ENCODE data around the gene SMIM31. TPM values are rescaled to one million over a fixed set of nuclear protein-coding genes. Genes with fewer than 3 reads are reported as not detected.

The SMIM31 gene
- total RNA-seq, 1 donor = not detected

DNA sequence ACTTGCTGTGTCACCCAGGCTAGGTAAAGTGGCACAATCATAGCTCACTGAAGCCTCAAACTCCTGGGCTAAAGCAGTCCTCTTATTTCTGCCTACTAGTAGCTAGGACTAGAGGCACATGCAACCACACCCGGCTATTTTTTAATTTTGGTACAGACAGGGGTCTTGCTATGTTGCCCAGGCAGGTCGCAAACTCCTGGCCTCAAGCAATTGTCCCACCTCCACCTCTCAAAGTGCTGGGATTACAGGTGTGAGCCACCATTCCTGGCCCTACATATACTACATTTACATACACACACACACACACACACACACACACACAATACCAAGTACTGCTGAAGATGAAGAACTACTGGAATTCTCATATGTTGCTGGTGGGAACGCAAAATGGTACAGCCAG, 26.9 kb downstream of the SMIM31 start:
- no peak for DNase-seq (ENCODE audit: low read depth in 2 of 3, low spot score in 2 of 3)

DNA sequence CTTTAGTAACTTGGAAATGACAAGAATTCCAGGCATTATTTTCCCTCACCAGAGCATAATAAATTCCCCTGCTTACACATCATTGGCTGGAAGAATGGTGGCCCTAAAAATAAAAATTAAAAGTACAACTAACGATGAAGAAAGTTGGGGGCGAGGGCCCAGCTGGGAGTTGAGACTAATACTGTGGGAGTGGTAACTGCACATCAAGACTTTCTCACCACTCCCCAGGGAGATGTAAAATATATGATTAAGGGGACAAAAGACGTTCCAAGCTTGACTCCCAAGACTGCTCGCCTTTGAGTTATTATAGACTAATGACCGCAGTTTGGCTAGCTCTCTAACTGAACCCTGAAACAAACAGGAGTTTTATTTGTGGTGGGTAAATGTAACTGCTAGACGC, 30.0 kb downstream of the SMIM31 start:
- no peak for DNase-seq (ENCODE audit: low read depth in 2 of 3, low spot score in 2 of 3)

DNA sequence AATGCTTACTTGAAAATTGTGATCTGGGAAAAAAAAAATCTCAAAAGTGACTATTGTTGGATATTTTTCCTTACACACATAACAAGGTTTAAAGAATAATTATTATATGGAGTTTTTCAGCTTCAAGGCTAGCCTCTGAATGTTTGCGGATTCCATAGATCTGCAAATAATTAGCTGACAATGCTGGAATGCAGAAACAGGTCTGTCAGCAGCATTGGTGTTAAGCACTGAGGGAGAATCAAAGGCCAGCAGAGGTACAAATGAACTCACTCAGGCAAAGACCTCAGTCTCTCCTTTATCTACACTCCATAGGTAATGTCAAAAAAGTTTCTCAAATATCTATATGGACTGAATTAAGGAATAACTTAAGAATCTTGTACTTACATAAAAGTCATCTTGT, 35.1 kb downstream of the SMIM31 start:
- no peak for DNase-seq (ENCODE audit: low read depth in 2 of 3, low spot score in 2 of 3)

DNA sequence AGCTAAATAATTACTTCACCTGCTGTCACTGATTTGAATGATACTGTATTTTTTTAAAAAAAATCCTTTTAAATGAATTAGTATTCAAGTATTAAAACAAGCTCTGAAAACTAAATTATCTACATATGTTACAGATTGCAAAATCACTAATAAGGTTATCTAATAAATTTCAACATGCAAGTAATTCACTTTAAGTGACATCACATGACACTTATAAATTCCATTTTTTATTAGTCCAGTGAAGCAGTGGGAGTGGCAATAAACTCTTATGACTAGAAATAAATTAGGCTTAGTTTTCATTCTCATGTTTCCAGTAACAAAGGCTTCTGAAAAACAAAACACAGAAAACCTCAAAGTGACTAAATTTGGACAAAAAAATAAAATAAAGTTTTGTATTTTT, 36.3 kb downstream of the SMIM31 start:
- DNase-seq (ENCODE audit: low read depth in 2 of 3, low spot score in 2 of 3) = no peak

DNA sequence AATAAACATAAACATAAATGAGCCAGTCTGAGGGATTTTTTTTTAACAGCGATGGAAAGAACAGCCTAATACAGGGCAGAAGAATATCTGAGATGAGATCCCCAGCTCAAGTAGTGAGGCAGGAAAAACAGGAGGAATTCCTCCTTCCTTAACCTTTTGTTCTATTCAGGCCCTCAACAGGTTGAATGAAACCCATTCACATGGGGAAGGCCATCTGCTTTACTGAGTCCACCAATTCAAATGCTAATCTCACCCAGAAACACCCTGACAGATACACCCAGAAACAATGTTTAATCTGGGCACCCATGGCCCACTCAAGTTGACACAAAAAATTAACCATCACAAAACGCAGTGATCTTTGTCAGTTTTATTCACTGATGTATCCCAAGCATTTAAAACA, 45.5 kb downstream of the SMIM31 start:
- DNase-seq (ENCODE audit: low read depth in 2 of 3, low spot score in 2 of 3) = no peak

DNA sequence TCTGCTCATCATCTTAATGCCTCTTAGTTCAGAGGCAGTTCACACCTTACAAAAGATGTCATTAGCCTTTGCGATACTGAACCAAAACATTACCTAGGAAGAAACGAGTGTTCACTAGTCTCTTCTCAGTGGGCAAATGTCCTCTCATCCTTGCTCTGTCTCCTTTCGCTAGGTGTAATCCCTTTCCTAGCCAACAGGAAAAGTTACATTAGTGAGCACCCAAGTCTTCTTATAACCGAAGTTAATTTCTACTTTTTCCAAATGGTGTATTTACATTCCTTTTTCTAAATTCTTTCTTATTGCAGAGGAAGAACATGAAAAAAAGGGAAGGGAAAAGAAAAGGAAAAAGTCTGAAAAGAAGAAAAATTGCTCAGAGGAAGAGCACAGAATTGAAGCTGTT, 46.9 kb downstream of the SMIM31 start:
- DNase-seq (ENCODE audit: low read depth in 2 of 3, low spot score in 2 of 3) = no peak

DNA sequence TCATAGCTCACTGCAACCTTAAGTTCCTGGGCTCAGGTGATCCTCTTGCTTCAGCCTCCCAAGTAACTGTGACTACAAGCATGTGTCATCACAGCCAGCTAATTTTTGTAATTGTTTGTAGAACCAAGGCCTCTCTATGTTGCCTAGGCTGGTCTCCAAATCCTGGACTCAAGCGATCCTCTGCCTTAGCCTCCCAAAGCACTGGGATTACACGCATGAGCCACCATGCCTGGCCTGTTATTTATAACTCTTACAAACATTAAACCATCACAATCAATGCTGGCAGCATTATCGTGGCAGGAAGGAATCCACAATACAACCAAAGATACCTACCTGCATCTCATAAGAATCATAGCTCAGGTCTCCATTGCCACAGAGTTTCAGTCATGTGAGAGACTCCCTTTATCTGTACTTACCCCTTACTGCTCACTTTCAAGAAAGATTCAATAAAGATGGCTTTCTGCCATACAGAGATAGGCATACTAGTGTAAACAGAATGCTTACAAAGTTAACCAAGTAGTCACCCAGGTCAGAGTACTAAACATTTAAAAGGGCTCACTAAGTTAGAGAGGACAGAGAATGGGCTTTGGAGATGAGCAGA, 48.5 kb downstream of the SMIM31 start:
- no peak for DNase-seq (ENCODE audit: low read depth in 2 of 3, low spot score in 2 of 3)

DNA sequence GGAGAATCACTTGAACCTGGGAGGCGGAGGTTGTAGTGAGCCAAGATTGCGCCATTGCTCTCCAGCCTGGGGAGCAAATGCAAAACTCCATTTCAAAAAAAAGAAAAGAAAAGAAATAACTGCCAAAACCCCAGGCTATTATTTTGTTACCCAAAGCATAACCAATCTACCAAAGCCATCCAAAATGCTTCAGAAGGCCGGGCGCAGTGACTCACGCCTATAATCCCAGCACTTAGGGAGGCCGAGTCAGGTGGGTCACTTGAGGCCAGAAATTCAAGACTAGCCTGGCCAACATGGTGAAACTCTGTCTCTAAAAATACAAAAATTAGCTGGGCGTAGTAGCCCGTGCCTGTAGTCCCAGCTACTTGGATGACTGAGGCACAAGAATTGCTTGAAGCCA, 49.8 kb downstream of the SMIM31 start:
- DNase-seq (ENCODE audit: low read depth in 2 of 3, low spot score in 2 of 3) = no peak

DNA sequence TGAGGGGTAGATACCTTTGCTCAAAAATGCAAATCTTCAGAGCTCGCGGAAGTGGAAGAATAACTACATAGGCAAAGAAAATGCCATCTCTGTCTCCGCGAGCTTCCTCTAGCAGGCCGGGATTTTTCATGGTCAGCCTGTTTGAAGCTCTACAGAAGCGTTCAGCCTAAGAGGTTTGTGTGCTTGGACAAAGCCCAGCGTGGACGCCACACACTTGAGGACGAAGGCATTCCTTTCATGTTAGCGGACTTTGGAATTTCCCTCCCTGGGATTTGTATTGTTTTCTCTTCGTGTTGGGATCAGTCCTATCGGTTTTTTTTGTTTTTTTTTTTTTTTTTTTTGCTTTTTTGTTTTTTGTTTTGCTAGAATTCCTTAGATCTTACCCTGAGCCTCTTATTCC, 53.7 kb downstream of the SMIM31 start:
- DNase-seq (ENCODE audit: low read depth in 2 of 3, low spot score in 2 of 3) = no peak

DNA sequence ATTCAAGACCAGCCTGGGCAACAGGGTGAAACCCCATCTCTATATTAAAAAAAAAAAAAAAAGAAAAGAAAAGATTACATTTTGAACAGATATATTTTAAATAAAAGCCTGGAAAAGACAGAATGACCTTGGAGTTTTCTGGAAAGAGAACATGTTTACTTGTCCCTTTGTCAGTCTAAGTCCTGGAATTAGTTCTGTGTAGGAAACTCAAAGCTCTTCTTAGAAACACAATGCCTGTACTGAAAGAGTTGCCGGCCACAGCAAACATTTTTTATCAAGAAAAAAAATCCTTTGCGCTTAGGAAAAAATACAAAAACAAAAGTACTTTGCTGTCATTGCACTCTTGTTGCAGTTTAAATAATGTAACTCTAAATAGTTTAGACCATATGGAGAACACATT, 59.6 kb downstream of the SMIM31 start:
- no peak for DNase-seq (ENCODE audit: low read depth in 2 of 3, low spot score in 2 of 3)

DNA sequence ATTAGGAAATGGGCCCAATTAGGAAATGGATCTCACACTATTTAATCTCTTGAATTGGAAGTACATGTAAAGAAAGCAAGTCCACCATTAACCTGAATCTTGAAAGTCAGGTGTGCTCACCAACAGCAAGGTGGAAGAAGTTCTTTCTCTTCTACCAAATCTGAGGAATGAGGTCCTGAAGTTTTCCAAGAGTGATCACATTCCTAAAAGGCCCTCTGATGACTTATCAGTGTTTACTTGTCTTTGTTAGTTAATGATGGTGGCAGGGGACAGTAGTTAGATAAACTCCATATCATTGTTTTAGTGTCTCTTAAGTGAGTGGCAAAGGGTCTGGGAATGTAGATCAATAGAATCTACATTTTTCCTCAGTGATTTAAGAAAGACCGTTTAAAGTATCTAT, 61.8 kb downstream of the SMIM31 start:
- no peak for DNase-seq (ENCODE audit: low read depth in 2 of 3, low spot score in 2 of 3)

DNA sequence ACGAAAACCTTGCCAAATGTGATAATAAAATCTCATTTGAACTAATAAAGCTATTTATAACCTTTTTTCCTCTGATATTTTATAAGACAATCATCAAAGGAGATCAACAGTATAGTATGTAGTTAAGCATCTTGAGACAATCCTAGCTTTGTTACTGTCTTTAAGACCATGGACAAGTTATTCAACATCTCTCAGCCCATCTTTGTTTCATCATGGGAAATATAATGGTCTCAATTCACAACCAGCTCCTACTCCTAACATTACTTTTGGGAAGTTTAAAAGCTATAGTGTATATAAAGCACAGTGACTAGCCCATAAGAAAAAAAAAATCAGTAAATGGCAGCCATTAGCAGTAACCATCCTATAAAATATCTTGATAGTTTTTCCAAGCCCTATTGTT, 65.4 kb downstream of the SMIM31 start:
- no peak for DNase-seq (ENCODE audit: low read depth in 2 of 3, low spot score in 2 of 3)

DNA sequence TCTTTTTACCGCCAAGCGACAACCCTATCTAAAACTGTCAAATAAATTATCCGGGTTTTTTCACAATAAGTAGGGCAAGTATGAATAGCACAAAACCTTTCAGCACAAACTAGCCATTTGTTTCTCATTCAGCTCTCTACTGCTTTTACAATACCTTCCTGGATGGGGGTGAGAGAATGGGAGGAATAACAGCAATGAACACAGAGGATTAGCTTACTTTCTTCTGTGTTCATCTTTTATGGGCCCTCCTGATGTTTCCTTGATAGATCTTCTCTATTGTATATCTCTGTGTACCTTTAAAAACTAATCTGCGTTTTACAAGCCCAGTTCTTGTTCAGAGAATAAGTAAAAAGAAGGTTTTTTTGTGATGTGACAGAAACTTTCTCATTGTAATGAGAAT, 67.8 kb downstream of the SMIM31 start:
- no peak for DNase-seq (ENCODE audit: low read depth in 2 of 3, low spot score in 2 of 3)

DNA sequence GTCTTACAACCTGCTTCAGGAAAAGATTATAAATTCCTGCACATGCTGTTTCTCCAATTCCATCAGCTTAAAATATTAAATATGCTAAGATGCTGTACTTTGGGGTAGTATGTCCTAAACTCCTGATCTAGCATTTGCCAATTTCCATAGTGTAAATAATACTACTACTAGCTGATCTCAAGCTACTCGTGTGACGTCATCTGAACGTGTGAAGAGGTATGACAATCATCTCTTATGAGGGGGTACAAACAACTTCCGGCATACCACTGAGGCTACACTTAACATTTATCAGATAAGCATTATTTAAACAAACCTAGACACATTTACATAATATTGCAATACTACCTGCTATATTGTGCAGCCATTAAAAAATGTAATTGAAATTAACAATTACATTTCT, 70.7 kb downstream of the SMIM31 start:
- DNase-seq (ENCODE audit: low read depth in 2 of 3, low spot score in 2 of 3) = no peak

DNA sequence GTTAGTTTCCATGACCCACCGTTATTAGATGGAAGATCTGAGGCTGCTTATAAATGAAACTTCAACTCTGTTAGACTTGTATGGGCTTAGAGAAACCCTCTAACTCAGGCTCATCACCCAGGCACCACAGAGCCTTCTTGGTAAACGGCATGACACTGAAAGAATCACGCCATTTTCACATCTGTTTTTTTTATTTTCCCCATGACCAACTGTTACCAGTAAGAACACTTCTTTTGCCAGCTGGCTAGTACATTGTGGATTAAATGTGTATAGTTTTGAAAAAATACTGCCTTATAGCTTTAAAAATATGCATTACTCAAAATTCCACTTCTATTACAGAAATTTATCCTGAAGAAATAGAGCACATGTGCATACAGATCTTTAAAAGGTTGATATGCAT, 75.0 kb downstream of the SMIM31 start:
- DNase-seq (ENCODE audit: low read depth in 2 of 3, low spot score in 2 of 3) = no peak

DNA sequence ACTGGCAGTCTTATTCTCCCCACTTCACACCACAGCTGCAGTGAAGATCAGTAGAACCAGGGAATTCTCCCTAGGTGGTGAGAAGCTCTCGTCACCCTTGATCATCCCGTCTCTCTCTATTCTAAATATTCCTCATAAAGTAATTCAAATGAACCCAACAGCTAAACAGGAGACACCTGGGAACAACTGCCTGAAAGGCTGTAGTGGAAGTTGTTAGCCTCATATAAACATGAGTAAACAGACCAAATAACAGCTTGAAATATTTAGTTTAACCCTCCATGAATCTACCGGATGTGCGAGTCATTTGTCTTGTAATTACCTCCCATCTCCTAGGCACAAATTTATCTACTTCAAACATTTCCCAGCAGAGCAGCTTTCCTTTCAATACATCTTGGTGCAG, 92.6 kb downstream of the SMIM31 start:
- no peak for DNase-seq (ENCODE audit: low read depth in 2 of 3, low spot score in 2 of 3)

DNA sequence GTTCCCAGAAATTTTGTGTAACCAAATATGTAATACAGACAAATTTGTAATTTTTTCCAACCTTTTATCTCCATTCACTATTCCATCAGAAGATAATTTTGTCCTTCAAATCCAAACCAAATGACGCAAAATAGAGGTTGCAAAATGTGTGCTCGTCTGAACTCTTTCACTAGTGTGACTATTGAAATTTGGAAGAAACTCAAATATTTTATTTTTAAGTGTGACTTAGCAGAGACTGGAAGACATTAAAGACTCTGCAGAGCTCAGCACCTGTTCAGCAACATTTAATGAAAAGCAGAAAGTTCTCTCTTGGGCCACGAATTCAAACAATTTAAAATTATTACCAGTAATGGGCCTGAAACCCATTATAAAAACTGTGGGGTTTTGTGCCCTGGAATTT, 93.1 kb downstream of the SMIM31 start:
- DNase-seq (ENCODE audit: low read depth in 2 of 3, low spot score in 2 of 3) = no peak

DNA sequence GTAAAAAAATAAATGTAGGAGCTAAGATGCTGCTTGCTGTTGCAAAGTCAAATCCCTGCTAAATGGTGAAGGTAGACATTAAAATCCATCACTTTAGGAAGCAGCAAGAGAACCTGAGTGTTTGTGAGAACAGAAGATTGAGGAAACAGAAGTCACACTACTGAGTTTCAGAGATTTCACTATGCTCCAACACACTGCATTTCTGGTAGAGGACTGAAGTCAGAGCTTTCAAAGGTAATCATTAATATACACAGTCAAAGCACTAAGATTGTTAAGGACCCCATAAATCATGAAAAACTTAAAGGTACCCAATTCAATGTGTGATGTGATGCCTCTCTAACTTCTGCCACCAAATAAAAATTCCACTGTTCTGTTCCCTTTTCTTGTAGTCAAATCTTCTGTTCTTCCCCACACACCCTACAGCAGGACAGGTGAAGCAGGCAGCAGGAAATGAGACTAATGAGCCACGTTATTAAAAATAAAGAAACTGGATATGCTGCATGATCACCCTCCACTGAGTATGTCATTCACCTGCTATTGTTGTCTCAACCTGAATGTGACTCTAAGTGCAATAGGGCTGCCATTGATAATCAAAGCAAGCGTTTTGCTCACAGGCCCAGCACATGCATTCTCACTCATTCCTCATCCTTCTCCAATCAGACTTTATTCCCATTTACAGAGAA, 94.2 kb downstream of the SMIM31 start:
- no peak for DNase-seq (ENCODE audit: low read depth in 2 of 3, low spot score in 2 of 3)

Small RNA genes lying within 50 kb of the gene (small RNA-seq; reads per million reads assigned to genes)
- gene RNU6-668P = not detected

Other genes with a start within 250 kb of the SMIM31 start
- gene APELA, start 123.0 kb downstream of the SMIM31 start, total RNA-seq = not detected
- gene TRIM61, start 223.5 kb downstream of the SMIM31 start, total RNA-seq = 1.1 TPM